ENCODE data around the gene DUSP8. TPM values are rescaled to one million over a fixed set of nuclear protein-coding genes. Genes with fewer than 3 reads are reported as not detected.

DUSP8 gene
- total and polyA plus RNA-seq, 2 of the 8 experiments (the other 6 are each of a cell fraction or from before 2014, with no cell fraction given): 2.8 to 3.6 TPM

GRCh38 chr11:1554981-1555712, 16.9 kb downstream of the DUSP8 start:
- no peak overlapping the region for H2BK5ac ChIP-seq (ENCODE audit: low read depth, low read length)
- H4K91ac ChIP-seq (replicated peaks; ENCODE audit: insufficient read length, low read length): peak overlapping the region; percentile 40
- H4K20me1 ChIP-seq (replicated peaks in 1 of 2; ENCODE audit: control insufficient read depth in 1 of 2, insufficient read depth in 2 of 2, low read length in 2 of 2): peaks cover 2 to 12% of the 10 kb centered on the region in 2 experiments
- H3K9ac ChIP-seq (replicated peaks in 1 of 4; ENCODE audit: extremely low read depth in 1 of 4, low read depth in 3 of 4, low read length in 3 of 4): no peak overlapping the region
- no peak overlapping the region for H4K5ac ChIP-seq (ENCODE audit: insufficient read length, low read depth, low read length)
- no peak overlapping the region for H3K23ac ChIP-seq (ENCODE audit: insufficient read length)
- 74% methylated on average over 11 of the region's 13 CpGs; no CpG with 5 or more reads in 1 of the 2 experiments for WGBS, 2 experiments (ENCODE audit: extremely low coverage in 1 of 2, insufficient coverage in 1 of 2, insufficient read length in 1 of 2, insufficient replicate concordance in 2 of 2, low coverage in 1 of 2, low lambda C conversion rate in 2 of 2, missing lambda C conversion rate in 1 of 2)
- H3K27ac ChIP-seq (ENCODE audit: low read depth, low read length): no peak overlapping the region
- H2BK15ac ChIP-seq (ENCODE audit: low read length): no peak overlapping the region
- TF ChIP-seq CTCF (IDR thresholded peaks at IDR 0.05; ENCODE audit: control extremely low read depth in 1 of 3, insufficient read depth in 1 of 3, low read depth in 1 of 3, low read length in 3 of 3) (peak in 1 of 3 experiments; percentile 11; a peak in 1 of 4 replicates), CHD2 (IDR thresholded peaks at IDR 0.05; ENCODE audit: low read length) (no peak)
- peak overlapping the region in 1 of 4 experiments; percentile 48; a peak in 1 of 8 replicates for H3K4me3 ChIP-seq (ENCODE audit: extremely low read depth in 1 of 4, insufficient read depth in 2 of 4, low read depth in 3 of 4, low read length in 4 of 4)
- peaks cover 18 to 57% (median 47%) of the 10 kb centered on the region in 4 experiments for H3K27me3 ChIP-seq (replicated peaks in 1 of 4; ENCODE audit: control insufficient read depth in 3 of 4, extremely low read depth in 1 of 4, insufficient read depth in 3 of 4, low read length in 3 of 4)
- no peak overlapping the region for H2AFZ ChIP-seq (ENCODE audit: low read length)
- POLR2A ChIA-PET (ENCODE audit: partially characterized antibody): interaction anchor here (0.7 to 7.0 kb wide), 4 partner anchors 7 to 19 kb away, joined by 3 to 60 read pairs (median 32); no protein-coding TSS in a partner anchor
- H4K8ac ChIP-seq (ENCODE audit: extremely low read depth, insufficient read depth, low read length): peak overlapping the region; percentile 45
- peaks cover 11% of the 10 kb centered on the region; the same call in 1 of the 2 replicates for H3K23me2 ChIP-seq (ENCODE audit: low read depth, low read length)
- H2AK5ac ChIP-seq (ENCODE audit: low read depth, low read length): no peak overlapping the region
- H3K79me2 ChIP-seq (ENCODE audit: control insufficient read depth in 1 of 2, insufficient read depth in 2 of 2, low read length in 2 of 2): no peaks in the 10 kb centered on the region
- no peaks in the 10 kb centered on the region; a peak in 1 of 8 replicates for H3K36me3 ChIP-seq (ENCODE audit: control insufficient read depth in 2 of 4, insufficient read depth in 4 of 4, low read length in 3 of 4)
- H3K4ac ChIP-seq (replicated peaks; ENCODE audit: insufficient read length, low read depth, low read length): no peak overlapping the region
- H2BK120ac ChIP-seq (replicated peaks; ENCODE audit: low read depth, low read length): no peak overlapping the region
- no peaks in the 10 kb centered on the region for H3K9me3 ChIP-seq (ENCODE audit: insufficient read depth in 2 of 2, low read depth in 1 of 2, low read length in 1 of 2)
- H2BK12ac ChIP-seq (ENCODE audit: low read depth, low read length): no peak overlapping the region
- no peak overlapping the region for H3K18ac ChIP-seq (ENCODE audit: extremely low read depth, low read length)
- FAIRE-seq: no peak
- DNase-seq (ENCODE audit: low read depth in 1 of 2, low spot score in 2 of 2): peak in 1 of 2 experiments; percentile 52
- no peaks in the 10 kb centered on the region for H3K79me1 ChIP-seq (ENCODE audit: low read depth, low read length)
- H2BK20ac ChIP-seq (ENCODE audit: low read length): no peak overlapping the region
- peaks cover 8 to 47% (median 37%) of the 10 kb centered on the region in 4 experiments for H3K4me1 ChIP-seq (replicated peaks in 1 of 4; ENCODE audit: control insufficient read depth in 3 of 4, insufficient read depth in 4 of 4, low read length in 3 of 4)
- H3K4me2 ChIP-seq (ENCODE audit: insufficient read depth in 1 of 2, low read depth in 2 of 2, low read length in 2 of 2): peak overlapping the region in 1 of 2 experiments; percentile 43
- H3K14ac ChIP-seq (ENCODE audit: insufficient read length): no peak overlapping the region
- CTCF ChIA-PET (ENCODE audit: partially characterized antibody): interaction anchor here (0.8 to 9.6 kb wide), 6 partner anchors 9 to 65 kb away, joined by 3 to 140 read pairs (median 18); partner anchors contain the start of gene DUSP8
- H3K56ac ChIP-seq (replicated peaks; ENCODE audit: insufficient read length, low read depth, low read length): no peak overlapping the region
